Inflammatory macrophage treated with lipopolysaccharide for 4 hours (primary cell): ENCODE results near the gene SELENOO.

Source experiments
- DNase-seq: peaks from one replicate; pipeline ENCODE4 v3.0.0-alpha.2; 2020

The SELENOO gene

GRCh38 chr22:50201191-50202129 is 649 bp downstream of the SELENOO start:
- peak; percentile 13 for DNase-seq

GRCh38 chr22:50202130-50202666 is 1.4 kb downstream of the SELENOO start:
- DNase-seq = no peak

DNA sequence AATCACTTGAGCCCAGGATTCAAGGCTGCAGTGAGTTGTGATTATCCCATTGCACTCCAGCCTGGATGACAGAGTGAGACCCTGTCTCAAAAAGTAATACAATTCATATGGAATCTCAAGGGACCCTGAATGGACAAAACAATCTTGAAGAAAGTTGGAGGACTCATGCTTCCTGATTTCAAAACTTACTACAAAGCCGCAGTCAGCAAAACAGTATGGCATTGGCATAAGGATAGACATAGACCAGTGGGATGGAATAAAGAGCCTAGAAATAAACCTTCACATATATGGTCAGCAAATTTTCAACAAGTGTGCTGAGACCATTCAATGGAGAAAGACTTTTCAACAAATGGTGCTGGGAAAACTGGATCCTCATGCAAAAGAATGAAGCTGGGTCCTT is 2.5 kb downstream of the SELENOO start:
- no peak for DNase-seq

- DNase-seq = peak; percentile 65
Measured at GRCh38 chr22:50204571-50204970, 3.8 kb downstream of the SELENOO start.

DNA sequence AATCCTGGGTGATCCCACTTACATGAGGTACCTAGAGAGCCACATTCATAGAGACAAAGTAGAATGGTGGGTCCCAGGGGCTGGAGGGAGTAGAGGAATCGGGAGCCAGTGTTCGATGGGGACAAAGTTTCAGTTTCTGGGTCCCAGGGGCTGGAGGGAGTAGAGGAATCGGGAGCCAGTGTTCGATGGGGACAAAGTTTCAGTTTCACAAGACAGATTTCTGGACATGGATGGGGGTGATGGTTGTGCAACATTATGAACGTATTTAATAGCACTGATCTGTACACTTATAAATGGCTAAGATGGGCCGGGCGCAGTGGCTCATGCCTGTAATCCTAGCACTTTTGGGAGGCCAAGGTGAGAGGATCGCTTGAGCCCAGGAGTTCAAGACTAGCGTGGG is 4.2 kb downstream of the SELENOO start:
- peak; percentile 47 for DNase-seq

GRCh38 chr22:50205781-50206569 is 5.2 kb downstream of the SELENOO start:
- DNase-seq = no peak

DNA sequence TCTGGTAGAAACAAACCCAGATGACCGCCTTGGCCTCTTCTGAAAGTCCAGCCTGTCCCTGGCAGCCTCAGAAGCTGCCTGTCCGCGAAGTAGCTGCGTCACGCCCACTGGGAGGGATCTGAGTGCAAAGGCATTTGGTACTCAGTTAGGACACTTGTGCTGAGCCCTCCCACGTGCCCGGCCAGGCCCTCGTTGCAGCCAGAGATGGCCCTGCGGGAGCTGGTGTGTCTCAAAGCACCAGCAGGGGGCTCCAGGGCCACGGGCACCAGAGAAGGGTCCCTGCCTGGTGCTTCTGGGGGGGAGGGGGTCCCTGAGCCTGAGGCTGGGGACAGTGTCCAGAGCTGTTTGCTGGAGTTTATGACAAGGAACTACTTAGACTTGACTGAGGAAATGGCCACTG is 5.8 kb downstream of the SELENOO start:
- DNase-seq = peak; percentile 64

DNA sequence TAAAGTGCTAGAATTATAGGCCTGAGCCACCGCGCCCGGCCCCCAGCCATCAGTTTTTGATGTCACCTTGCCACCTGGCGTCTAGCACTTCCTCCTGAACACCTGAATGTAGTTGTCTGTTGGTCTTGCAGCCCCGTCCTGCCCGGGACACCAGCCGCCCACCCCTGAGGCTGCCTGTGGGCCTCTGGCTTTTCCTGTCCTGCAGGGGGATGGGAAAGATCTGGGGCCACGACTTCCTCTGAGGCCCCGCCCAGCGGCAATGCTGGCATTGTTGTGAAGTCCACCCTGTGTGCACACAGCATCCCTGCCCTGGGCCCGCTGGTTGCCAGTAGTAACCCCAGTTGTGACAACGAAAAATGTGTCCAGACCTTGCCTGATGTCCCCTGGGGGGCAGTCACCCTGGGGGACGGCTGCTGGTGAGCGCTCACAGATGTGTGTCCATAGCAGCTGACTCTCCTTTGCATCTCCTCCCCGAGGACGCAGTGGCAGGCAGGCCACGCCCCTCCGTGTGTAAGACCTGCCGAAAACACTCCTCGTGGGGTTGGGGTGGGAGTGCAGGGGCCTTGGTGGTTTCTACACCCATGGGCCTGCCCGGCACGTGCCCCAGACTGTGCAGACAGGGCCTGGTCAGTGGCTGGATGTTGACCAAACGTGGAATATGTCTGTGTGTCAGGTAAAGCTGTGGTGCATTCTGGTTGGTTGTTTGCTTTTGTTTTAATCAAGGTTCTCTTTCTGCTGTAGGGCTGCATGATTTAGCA is 6.8 kb downstream of the SELENOO start:
- DNase-seq = no peak

- no peak for DNase-seq
Measured at GRCh38 chr22:50208430-50208938, 7.7 kb downstream of the SELENOO start.

GRCh38 chr22:50208939-50209892 is 8.4 kb downstream of the SELENOO start:
- no peak for DNase-seq

DNA sequence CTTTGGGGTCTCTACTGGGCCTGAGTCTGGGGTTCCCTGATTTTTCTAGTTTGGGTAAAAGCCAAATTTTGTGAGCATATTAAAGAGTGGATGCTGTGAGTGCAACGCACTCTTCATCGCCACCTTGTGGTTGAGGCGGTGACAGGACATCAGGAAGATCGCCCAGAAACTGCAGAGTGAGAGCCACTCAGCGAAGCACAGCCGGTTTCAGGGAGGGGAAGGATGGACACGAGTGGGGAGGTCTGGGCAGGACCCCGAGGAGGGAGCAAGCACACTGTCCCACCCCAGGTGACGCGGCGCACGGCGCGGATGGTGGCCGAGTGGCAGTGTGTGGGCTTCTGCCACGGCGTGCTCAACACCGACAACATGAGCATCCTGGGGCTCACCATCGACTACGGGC is 9.1 kb downstream of the SELENOO start:
- DNase-seq = peak; percentile 63

DNA sequence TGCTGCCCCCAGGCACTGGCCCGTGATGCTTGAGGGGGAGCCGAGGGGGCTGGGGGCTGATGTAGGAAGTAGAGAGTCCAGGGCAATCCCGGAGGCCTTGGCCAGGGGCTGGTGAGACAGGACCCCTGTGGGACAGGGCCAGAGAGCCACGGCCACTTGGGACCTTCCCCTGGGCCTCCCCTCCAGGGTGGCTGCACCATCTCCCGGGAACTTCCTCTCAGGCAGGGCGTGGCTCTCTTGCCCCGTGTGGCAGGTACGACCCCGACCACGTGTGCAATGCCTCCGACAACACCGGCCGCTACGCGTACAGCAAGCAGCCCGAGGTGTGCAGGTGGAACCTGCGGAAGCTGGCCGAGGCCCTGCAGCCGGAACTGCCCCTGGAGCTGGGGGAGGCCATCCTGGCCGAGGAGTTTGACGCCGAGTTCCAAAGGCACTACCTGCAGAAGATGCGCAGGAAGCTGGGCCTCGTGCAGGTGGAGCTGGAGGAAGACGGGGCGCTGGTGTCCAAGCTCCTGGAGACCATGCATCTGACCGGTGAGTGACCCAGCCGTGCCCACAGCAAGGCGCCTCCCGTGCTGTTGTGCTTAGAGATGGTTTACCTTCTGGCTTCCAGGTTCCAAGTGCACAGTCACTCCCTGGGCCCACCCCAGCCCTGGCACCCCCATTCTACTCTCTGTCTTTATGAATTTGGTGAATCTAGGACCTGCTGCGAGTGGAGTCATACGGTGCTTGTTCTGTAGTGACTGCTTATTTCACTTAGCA is 9.7 kb downstream of the SELENOO start:
- no peak for DNase-seq

DNA sequence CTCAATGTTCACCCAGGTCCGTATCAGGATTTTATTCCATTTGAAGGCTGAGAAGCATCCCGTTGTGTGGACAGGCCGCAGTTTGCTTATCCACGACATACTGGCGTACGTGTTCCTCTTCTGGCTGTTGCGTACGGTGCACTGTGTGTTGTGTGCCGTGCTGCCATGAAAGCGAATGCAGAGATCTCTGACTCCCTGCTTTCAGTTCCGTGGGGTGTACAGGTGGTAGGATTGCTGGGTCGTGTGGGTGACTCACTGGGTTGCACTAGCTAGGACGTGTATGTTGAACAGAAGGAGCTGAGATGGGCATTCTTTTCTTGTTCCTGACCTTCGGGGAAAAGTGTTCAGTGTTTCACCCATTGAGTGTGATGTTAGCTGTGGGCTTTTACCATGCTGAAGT is 10.3 kb downstream of the SELENOO start:
- no peak for DNase-seq

DNA sequence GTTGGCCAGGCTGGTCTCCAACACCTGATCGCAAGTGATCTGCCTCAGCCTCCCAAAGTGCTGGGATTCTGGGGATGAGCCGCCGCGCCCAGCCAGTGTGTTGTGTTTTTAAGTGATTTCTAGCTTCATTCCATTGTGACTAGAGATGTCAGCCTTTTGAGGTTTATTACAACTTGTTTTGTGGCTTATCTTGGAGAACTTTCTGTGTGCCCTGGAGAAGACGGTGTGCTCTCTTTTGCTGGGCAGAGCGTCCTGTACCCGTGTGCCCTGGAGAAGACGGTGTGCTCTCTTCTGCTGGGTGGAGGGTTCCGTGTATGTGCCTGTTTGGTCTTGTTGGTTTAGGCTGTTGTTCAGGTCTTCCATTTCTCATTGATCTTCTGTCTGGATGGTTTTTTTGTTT is 12.5 kb downstream of the SELENOO start:
- DNase-seq = no peak

- DNase-seq = no peak
Measured at GRCh38 chr22:50215297-50216054, 14.7 kb downstream of the SELENOO start.

DNA sequence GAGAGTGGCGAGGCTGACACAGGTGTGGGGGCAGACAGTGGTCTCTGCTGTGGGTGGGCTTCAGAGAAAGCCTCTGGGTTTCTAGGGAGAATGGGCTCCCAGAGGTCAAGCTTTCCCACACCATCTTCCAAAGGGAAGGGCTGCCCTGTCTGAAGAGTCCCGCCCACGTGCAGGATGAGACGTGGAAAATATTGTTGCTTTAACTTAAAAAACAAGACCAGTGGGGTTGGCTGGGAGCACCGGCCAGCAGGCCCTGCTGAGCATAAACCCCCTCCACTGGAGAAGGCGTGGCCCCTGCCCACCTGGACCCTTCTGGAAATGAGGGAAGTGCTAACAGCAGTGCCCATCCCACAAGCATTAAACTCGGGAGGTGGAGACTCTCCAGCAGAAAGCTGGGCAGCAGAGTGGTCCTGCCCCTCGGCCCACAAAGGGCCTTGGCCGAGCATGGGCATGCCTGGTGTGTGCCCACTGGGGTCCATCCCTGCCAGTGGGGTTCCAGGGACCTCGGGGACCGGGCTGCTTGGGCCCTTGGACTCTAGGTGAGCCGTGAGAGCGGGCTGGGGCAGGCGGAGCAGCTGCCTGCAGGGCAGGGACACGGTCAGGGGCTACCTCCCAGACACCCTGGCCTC is 15.4 kb downstream of the SELENOO start:
- DNase-seq = no peak

- no peak for DNase-seq
Measured at GRCh38 chr22:50216684-50217520, 16.1 kb downstream of the SELENOO start.

DNA sequence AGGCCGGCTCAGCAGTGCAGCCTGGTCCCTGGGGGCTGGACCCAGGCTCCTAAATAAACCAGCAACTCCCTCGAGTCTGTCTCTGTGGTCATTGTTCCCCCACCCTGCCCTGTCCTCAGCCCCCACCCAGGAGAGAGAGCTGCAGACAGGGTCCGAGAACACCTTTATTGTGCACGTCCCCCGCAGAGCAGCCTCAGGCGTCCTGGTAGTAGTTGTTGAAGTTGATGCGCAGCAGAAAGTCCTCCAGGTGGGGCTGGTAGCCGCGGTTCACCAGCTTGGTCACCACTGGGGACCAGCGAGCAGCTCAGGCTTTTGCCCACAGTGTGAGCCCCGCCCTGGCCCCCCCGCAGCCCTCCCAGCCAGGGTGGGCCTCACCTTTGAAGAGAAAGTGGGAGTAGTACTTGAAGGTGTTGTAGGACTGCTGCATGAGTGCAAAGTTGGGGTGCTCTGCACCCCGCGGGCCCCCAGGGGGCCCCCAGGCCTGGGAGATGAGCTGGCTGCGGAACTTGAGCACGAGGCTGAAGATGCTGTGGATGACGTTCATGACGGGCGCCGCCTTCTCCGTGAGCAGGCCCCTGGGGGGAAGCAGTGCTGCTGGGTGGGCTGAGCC is 16.8 kb downstream of the SELENOO start:
- DNase-seq = no peak
